CD14-positive monocyte (primary cell): ENCODE results near the gene HIF3A. TPM values are rescaled to one million over a fixed set of nuclear protein-coding genes. Genes with fewer than 3 reads are reported as not detected.

Experiments
- DNase-seq, 3 donors: peaks; one replicate each; pipeline ENCODE4 v3.0.0-alpha.2; 2011 to 2022
- H2AFZ ChIP-seq: 2 replicates; pipeline ENCODE4 v1.6.0; 2012; ENCODE audit warnings: mild to moderate bottlenecking, low read depth, low read length, inconsistent platforms; ENCODE audit not compliant: insufficient read depth, poor library complexity, severe bottlenecking
- H3K27ac ChIP-seq, 2 donors: 1 replicate in 1 of 2; 2 replicates in 1 of 2; pipeline ENCODE4 v1.5.1; 2012 to 2013; ENCODE audit warnings: low read length in 2 of 2, control low read depth in 1 of 2, inconsistent platforms in 1 of 2, low read depth in 1 of 2, mild to moderate bottlenecking in 1 of 2
- H3K27me3 ChIP-seq, 2 donors: one replicate each; pipeline versions ENCODE4 v1.6.0 to v1.6.1; 2011 to 2013; ENCODE audit warnings: low read length in 2 of 2; ENCODE audit not compliant: control insufficient read depth in 2 of 2, insufficient read depth in 2 of 2
- H3K36me3 ChIP-seq, 2 donors: replicated peaks in 1 of 2; 1 replicate in 1 of 2; 2 replicates in 1 of 2; pipeline versions ENCODE4 v1.5.1 to v1.6.1; 2012 to 2013; ENCODE audit warnings: low read length in 2 of 2, control low read depth in 1 of 2, inconsistent platforms in 1 of 2, mild to moderate bottlenecking in 1 of 2; ENCODE audit not compliant: insufficient read depth in 2 of 2, control insufficient read depth in 1 of 2
- H3K4me1 ChIP-seq, 2 donors: 1 replicate in 1 of 2; 2 replicates in 1 of 2; pipeline versions ENCODE4 v1.5.1 to v1.6.1; 2012 to 2013; ENCODE audit warnings: low read length in 2 of 2, control low read depth in 1 of 2, inconsistent platforms in 1 of 2, mild to moderate bottlenecking in 1 of 2, moderate library complexity in 1 of 2; ENCODE audit not compliant: insufficient read depth in 2 of 2, control insufficient read depth in 1 of 2
- H3K4me2 ChIP-seq: replicated peaks from 2 replicates; pipeline ENCODE3; 2012; ENCODE audit warnings: low read length, moderate library complexity, mild to moderate bottlenecking; ENCODE audit not compliant: poor library complexity, severe bottlenecking; ENCODE audit errors: extremely low read depth
- H3K4me3 ChIP-seq, 3 experiments: fragments of 200-600 bp in 1 of 3; sonication (generic) in 1 of 3; replicated peaks in 1 of 3; 1 replicate in 2 of 3; 2 replicates in 1 of 3; pipeline ENCODE4 v1.5.1; 2011 to 2013; ENCODE audit warnings: low read length in 3 of 3, mild to moderate bottlenecking in 3 of 3, control low read depth in 2 of 3, low read depth in 2 of 3, inconsistent platforms in 1 of 3, moderate library complexity in 1 of 3
- H3K79me2 ChIP-seq: 2 replicates; pipeline ENCODE4 v1.6.0; 2012; ENCODE audit warnings: mild to moderate bottlenecking, control low read depth, inconsistent platforms, low read length, moderate library complexity; ENCODE audit not compliant: insufficient read depth
- H3K9ac ChIP-seq: 2 replicates; pipeline ENCODE4 v1.6.0; 2017; ENCODE audit warnings: low read length, mild to moderate bottlenecking; ENCODE audit not compliant: insufficient read depth, poor library complexity, severe bottlenecking
- H3K9me3 ChIP-seq, 2 donors: replicated peaks in 1 of 2; 1 replicate in 1 of 2; 2 replicates in 1 of 2; pipeline versions ENCODE4 v1.5.1 to v1.6.1; 2012 to 2013; ENCODE audit warnings: low read length in 2 of 2, control low read depth in 1 of 2; ENCODE audit not compliant: control insufficient read depth in 1 of 2, insufficient read depth in 1 of 2
- H4K20me1 ChIP-seq: 2 replicates; pipeline ENCODE4 v1.6.0; 2012; ENCODE audit warnings: mild to moderate bottlenecking, low read length, control low read depth, moderate library complexity; ENCODE audit not compliant: insufficient read depth
- H3K27ac Mint-ChIP-seq, 7 donors: one replicate each; pipeline ENCODE4 v1.8.0; 2020; ENCODE audit warnings: mild to moderate bottlenecking in 7 of 7, mixed read lengths in 7 of 7, moderate library complexity in 6 of 7, inconsistent platforms in 2 of 7
- H3K27me3 Mint-ChIP-seq, 3 donors: one replicate each; pipeline ENCODE4 v1.8.0; 2021 to 2022; ENCODE audit warnings: low read depth in 3 of 3, mild to moderate bottlenecking in 3 of 3, mixed read lengths in 3 of 3, moderate library complexity in 3 of 3, inconsistent platforms in 1 of 3
- H3K36me3 Mint-ChIP-seq, 2 donors: one replicate each; pipeline ENCODE4 v1.8.0; 2020; ENCODE audit warnings: mixed read lengths in 2 of 2, inconsistent platforms in 1 of 2, mild to moderate bottlenecking in 1 of 2
- H3K4me1 Mint-ChIP-seq: one replicate; pipeline ENCODE4 v1.8.0; 2020; ENCODE audit warnings: mild to moderate bottlenecking, mixed read lengths
- H3K4me3 Mint-ChIP-seq, 2 donors: one replicate each; pipeline ENCODE4 v1.8.0; 2020; ENCODE audit warnings: mild to moderate bottlenecking in 2 of 2, mixed read lengths in 2 of 2, moderate library complexity in 1 of 2
- H3K9me3 Mint-ChIP-seq, 7 donors: one replicate each; pipeline ENCODE4 v1.8.0; 2020 to 2022; ENCODE audit warnings: mixed read lengths in 7 of 7, mild to moderate bottlenecking in 6 of 7, moderate library complexity in 6 of 7, inconsistent platforms in 2 of 7
- CTCF ChIP-seq: fragments of 200-600 bp; IDR thresholded peaks from one replicate; pipeline ENCODE4 v1.8.0; 2022; ENCODE audit warnings: antibody characterized with exemption, mild to moderate bottlenecking
- WGBS: methylation state at CpG from one replicate; pipeline ENCODE4 v1.1.5; 2013; ENCODE audit warnings: missing lambda C conversion rate; ENCODE audit not compliant: insufficient coverage; 5-methylcytosine and 5-hydroxymethylcytosine counted together
- intact Hi-C, 2 donors: fragments of 100-400 bp; cut with micrococcal nuclease; formaldehyde crosslinking; loops; one replicate each; pipeline versions ENCODE4 v1.15.0 to v1.15.1; 2023
- polyA plus RNA-seq, 3 donors: library from polyadenylated mRNA; depleted of rRNA in 1 of 3; unstranded in 2 of 3; stranded (reverse) in 1 of 3; fragments of 300-500 nt in 2 of 3; fragments of >200 nt in 1 of 3; fragmentation: Illumina TruSeq in 2 of 3; gene quantifications; 1 replicate in 2 of 3; 2 replicates in 1 of 3; pipeline ENCODE4 v1.2.3, GENCODE V29; 2012 to 2021

HIF3A gene
- polyA plus RNA-seq, 3 donors, result not detected

GRCh38 chr19:46297700-46298478, 1.0 kb downstream of the HIF3A start:
- Histone ChIP-seq H3K27me3 (peaks cover 11 to 32% of the 10 kb centered on the region in 2 donors), H3K4me3 (no peak overlapping the region), H4K20me1 (no peaks in the 10 kb centered on the region), H3K4me2 (no peak overlapping the region), H3K27ac (no peak overlapping the region), H3K79me2 (no peaks in the 10 kb centered on the region), H2AFZ (no peak overlapping the region), H3K9ac (no peak overlapping the region), H3K9me3 (peaks cover 0 to 4% of the 10 kb centered on the region in 2 donors), H3K4me1 (peaks cover 10% of the 10 kb centered on the region in 2 donors), H3K36me3 (no peaks in the 10 kb centered on the region)
- no peak for DNase-seq
- intact Hi-C loops, result no loop called here
- Mint-ChIP-seq H3K4me3 (peak overlapping the region in 1 of 2 donors; percentile 59), H3K27me3 (peaks cover 27 to 60% (median 45%) of the 10 kb centered on the region in 3 donors), H3K4me1 (peaks cover 14% of the 10 kb centered on the region), H3K27ac (no peak overlapping the region), H3K9me3 (peaks cover 0 to 6% (median 3%) of the 10 kb centered on the region in 7 donors), H3K36me3 (no peaks in the 10 kb centered on the region)
- 41% methylated on average over 18 of the region's 19 CpGs for WGBS
- no peak for TF ChIP-seq CTCF

GRCh38 chr19:46298479-46299003, 1.7 kb downstream of the HIF3A start:
- no peak for DNase-seq
- peaks cover 27 to 61% (median 45%) of the 10 kb centered on the region in 3 donors for H3K27me3 Mint-ChIP-seq
- H3K27ac ChIP-seq, result no peak overlapping the region
- peaks cover 0 to 4% of the 10 kb centered on the region in 2 donors for H3K9me3 ChIP-seq
- no peak for TF ChIP-seq CTCF
- H3K4me3 Mint-ChIP-seq, result peak overlapping the region in 1 of 2 donors; percentile 55
- H3K4me3 ChIP-seq, result no peak overlapping the region
- no peaks in the 10 kb centered on the region for H3K79me2 ChIP-seq
- H3K4me1 Mint-ChIP-seq, result peaks cover 14% of the 10 kb centered on the region
- H3K36me3 Mint-ChIP-seq, result no peaks in the 10 kb centered on the region
- H3K27ac Mint-ChIP-seq, result no peak overlapping the region
- H3K4me2 ChIP-seq, result no peak overlapping the region
- H3K9ac ChIP-seq, result no peak overlapping the region
- peaks cover 11 to 32% of the 10 kb centered on the region in 2 donors for H3K27me3 ChIP-seq
- peaks cover 10% of the 10 kb centered on the region in 2 donors for H3K4me1 ChIP-seq
- WGBS, result 0% methylated on average over 1 of the region's 7 CpGs
- intact Hi-C loops, result no loop called here
- H4K20me1 ChIP-seq, result no peaks in the 10 kb centered on the region
- peaks cover 0 to 6% (median 3%) of the 10 kb centered on the region in 7 donors for H3K9me3 Mint-ChIP-seq
- no peaks in the 10 kb centered on the region for H3K36me3 ChIP-seq
- H2AFZ ChIP-seq, result no peak overlapping the region
